Measurements from ENCODE around the gene GNAI1.

GNAI1 gene

DNA sequence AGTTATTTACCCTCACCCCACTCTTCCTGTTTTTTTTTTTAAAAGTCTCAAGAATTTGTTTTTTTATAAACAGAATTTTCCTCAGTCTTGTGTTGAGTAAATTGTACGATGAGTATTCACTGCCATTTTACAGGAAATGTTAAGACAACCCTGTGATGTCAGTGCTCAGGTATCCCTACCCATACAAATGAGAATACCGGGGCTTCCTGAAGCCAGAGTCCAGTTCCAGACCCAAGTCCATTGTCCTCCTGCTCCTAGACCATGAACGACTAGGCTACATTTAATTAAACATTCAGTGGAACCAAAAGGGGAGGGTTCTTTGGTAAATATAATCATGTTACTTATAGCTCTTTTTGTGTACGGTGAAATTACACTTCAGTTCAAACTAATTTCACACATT is 79.2 kb downstream of the GNAI1 start:
- DNase-seq (no peak), ATAC-seq (no peak)

GRCh38 chr7:80215734-80216133 is 81.1 kb downstream of the GNAI1 start:
- DNase-seq (no peak), ATAC-seq (no peak)

GRCh38 chr7:80216996-80217842 is 82.6 kb downstream of the GNAI1 start:
- ATAC-seq (no peak), DNase-seq (no peak)

- DNase-seq (no peak), ATAC-seq (peak; percentile 91)
Measured at GRCh38 chr7:80218723-80219122, 84.1 kb downstream of the GNAI1 start.

- no peak for ATAC-seq
- DNase-seq = no peak
Measured at GRCh38 chr7:80220022-80220634, 85.5 kb downstream of the GNAI1 start.

GRCh38 chr7:80224415-80224814 is 89.8 kb downstream of the GNAI1 start:
- DNase-seq (no peak), ATAC-seq (no peak)

- ATAC-seq = no peak
- DNase-seq = no peak
Measured at GRCh38 chr7:80225361-80225760, 90.7 kb downstream of the GNAI1 start.

DNA sequence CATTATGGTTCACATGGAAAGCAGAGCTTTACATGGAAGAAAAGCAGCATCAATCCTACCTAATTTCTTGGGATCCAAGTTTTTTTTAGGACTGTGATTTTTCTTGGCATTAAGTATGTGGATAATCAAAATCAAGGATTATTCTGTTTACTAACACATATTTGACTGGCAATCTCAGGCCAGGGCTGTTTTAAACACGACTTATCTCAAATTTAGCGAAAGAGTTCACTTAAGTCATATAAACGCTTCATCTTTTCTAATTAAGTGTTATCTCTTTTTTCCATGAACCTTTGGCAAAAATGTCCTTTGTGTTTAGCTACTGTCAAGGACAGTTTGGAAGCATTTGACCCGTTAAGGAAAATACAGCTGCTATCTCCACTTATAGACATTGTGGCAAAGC is 92.0 kb downstream of the GNAI1 start:
- ATAC-seq (no peak), DNase-seq (no peak)

DNA sequence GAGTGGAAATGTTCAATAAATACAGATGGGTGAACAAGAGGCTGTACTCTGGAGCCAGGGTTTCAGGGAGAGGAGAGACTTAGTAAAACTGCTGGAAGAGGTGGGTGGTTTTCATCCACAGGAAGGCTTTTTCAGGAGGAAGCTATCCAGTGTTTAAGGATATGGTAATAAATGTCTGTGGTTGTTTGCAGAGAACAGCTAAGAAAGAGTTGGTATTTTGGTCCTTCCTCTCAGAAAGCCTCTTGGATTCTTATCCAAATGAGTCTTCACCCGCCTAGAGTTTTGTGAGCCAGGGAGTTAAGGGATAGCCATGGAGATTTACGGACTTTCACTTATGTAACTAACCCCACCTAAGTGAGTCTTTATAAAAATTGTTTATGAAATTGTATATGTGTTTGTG is 95.7 kb downstream of the GNAI1 start:
- ATAC-seq (no peak), DNase-seq (no peak)

DNA sequence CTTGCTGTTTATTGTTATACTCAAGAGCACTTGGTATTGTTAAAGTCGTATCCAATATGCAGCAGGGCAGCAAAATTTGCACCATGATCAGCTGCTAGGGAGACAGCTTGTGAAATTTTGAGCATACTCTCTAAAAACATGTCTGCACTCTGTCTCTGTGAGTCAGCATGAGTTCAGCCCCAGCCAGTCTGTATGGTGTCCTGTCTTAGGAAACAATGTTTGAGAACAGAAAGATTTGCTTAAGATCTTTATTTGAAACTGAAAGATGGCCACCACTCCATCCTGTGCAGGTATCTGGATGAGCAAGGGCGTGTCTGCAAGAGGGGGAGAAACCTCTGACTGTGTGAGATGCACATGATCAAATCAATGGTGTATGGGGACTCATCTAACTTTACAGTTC is 97.1 kb downstream of the GNAI1 start:
- ATAC-seq (peak; percentile 55), DNase-seq (no peak)

GRCh38 chr7:80232979-80233724 is 98.5 kb downstream of the GNAI1 start:
- ATAC-seq (no peak), DNase-seq (no peak)

DNA sequence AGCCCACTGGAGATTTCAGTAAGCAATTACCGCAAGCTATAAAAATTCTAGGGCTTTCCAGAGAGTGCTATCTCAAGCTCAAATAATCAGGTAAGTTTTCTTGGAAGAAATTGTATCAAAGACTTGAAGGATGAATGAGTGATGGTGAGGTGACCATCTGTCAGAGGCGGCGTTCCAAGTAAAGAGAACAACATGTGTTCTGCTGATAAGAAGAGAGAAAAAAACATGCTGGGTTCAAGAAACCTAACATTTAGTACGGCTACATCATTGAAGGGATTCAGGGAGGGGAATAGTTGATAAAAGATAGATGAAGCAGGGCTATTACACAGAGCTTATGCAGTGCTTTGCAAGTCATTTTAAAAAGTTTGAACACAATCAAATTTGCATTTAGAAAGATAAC is 100.7 kb downstream of the GNAI1 start:
- no peak for ATAC-seq
- no peak for DNase-seq

GRCh38 chr7:80236681-80237080 is 102.0 kb downstream of the GNAI1 start:
- DNase-seq (no peak), ATAC-seq (no peak)

GRCh38 chr7:80240265-80241025 is 105.8 kb downstream of the GNAI1 start:
- DNase-seq (no peak), ATAC-seq (no peak)

DNA sequence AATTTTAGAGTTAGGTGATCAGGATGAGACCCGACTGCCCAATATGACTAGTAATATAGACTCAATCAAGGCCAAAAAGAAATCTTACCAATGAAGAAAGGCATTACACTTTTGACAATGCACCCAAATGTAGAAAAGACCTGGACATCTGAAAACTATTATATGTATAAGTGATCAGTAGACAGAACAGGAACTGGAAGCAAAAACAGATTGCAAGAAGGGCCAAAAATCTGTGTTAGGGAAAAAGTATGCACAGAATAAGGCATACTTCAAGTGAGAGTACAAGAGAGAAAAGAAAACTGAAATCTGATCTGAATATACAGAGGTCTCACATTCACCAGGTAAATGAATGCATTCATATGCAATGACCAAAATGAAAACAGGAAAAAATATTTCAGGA is 107.0 kb downstream of the GNAI1 start:
- DNase-seq (no peak), ATAC-seq (no peak)

DNA sequence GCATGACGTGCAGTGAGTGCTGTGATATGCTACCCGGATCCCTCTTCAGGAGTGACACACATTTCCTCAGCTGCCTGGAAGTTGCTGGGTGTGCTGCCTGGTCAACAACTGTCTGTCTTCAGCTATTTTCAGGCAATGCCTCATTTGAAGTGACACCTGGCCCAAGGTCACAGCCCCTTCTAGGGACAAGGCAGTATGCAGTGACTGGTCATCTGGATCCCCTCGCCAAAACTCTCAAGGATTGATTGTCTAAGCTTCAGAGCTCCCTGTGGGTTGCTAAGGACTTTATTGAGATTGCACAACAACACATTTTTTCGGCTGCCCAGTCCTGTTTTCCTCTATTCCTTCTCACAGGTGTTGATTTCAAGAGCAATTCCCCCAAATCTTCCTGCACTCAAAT is 108.8 kb downstream of the GNAI1 start:
- ATAC-seq = no peak
- no peak for DNase-seq

DNA sequence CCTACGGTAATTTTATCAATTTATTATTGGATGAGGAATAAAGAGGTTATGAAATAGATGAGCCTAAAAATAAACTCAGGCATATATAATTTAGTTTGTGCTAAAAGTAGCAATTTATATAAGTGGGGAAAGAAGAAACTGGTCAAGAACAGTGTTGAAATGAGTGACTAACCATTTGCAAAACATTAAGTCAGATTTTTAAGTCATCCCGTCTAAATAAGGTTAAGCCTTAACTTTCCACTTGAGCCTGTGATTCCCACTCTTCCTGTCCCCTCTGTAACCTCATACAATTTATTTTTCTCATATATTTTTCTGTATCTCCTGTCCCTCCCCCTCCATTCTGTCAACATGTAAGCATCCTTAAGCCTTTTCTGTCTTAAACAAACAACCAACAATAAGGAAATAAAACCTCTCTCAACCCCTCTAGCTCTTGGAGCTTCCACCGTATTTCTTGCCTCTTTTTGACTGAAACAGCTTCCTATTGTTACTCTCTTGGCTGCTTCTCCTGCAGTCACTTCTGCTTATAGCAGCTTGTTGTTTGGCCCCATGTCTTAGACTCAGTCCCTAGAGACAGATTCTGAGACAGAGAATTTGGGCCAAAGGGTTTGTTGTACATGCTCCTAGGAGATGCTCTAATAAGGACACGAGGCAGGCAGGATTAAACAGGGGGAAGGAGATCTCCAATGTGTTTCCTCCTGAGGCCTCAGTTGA is 109.7 kb downstream of the GNAI1 start:
- DNase-seq (no peak), ATAC-seq (no peak)

DNA sequence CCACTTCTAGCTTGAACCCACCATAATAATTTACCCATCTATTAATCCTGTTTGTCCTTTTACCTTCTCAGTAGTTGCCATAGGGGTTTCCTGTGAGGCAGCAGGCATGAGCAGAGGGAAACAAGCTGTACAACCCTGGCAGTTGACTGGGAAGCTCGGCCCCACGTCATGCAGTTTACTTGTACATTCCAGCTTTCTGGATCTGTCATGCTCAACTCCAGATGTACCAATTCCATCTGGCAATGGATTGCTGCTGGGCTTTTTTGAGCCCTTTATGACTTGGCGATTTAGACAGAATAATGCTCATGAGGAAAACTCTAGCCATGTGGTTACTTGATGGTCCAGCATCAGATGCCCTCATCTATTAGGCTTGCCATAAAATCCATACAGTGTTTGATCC is 112.5 kb downstream of the GNAI1 start:
- ATAC-seq (no peak), DNase-seq (no peak)

GRCh38 chr7:80247891-80248290 is 113.3 kb downstream of the GNAI1 start:
- ATAC-seq (no peak), DNase-seq (no peak)

GRCh38 chr7:80249184-80249583 is 114.6 kb downstream of the GNAI1 start:
- ATAC-seq = no peak

GRCh38 chr7:80249619-80250295 is 115.1 kb downstream of the GNAI1 start:
- no peak for ATAC-seq

More at GRCh38 chr7:80249184-80249583, 114.6 kb downstream of the GNAI1 start:
- no peak for DNase-seq

More at GRCh38 chr7:80249619-80250295, 115.1 kb downstream of the GNAI1 start:
- no peak for DNase-seq
